Mucosa of descending colon (tissue), 3 donors: ENCODE measurements around the gene ZKSCAN5. TPM values are rescaled to one million over a fixed set of nuclear protein-coding genes. Genes with fewer than 3 reads are reported as not detected.

Experiments used
- ATAC-seq: fragments of 200-7000 bp; cut with Tn5 transposase; one replicate; pipeline ENCODE4 v1.9.1; 2020; ENCODE audit warnings: mild to moderate bottlenecking, moderate library complexity
- DNase-seq, 3 donors: peaks; one replicate each; pipeline ENCODE4 v3.0.0-alpha.2; 2020
- H3K36me3 ChIP-seq: fragments of 200-600 bp; one replicate; pipeline ENCODE4 v1.8.0; 2021; ENCODE audit warnings: low read depth, mild to moderate bottlenecking
- H3K4me1 ChIP-seq: fragments of 200-600 bp; one replicate; pipeline ENCODE4 v1.8.0; 2021; ENCODE audit warnings: low read depth, mild to moderate bottlenecking
- H3K4me3 ChIP-seq: fragments of 200-600 bp; one replicate; pipeline ENCODE4 v1.8.0; 2021; ENCODE audit warnings: mild to moderate bottlenecking
- H3K9me3 ChIP-seq: fragments of 200-600 bp; one replicate; pipeline ENCODE4 v1.8.0; 2021; ENCODE audit warnings: mild to moderate bottlenecking
- CTCF ChIP-seq: fragments of 200-600 bp; IDR thresholded peaks from one replicate; pipeline ENCODE4 v1.8.0; 2022; ENCODE audit warnings: antibody characterized with exemption, mild to moderate bottlenecking
- intact Hi-C, 2 donors: fragments of 100-400 bp; cut with DNase I in 1 of 2; cut with micrococcal nuclease in 1 of 2; formaldehyde crosslinking; loops; one replicate each; pipeline versions ENCODE4 v1.11.0 to v1.11.1; 2022; cut with DNase I, micrococcal nuclease
- total RNA-seq, 3 donors: library from RNA; stranded (reverse); fragmentation: NEBNext Ultra II Directional in 2 of 3; extraction: Animal tissue kit (Norgen Biotek cat#: 25700) in 2 of 3; gene quantifications; one replicate each; pipeline versions ENCODE4 v1.2.1 to v1.2.4, GENCODE V29; 2021 to 2023
- donor health status: DM: no; HTN: no; CAD: no; lungs with moderate emphysema.
- donor health status: DM: no; HTN: no; CAD: no.
- donor health status: DM: no; HTN: yes; CAD: no.

ZKSCAN5 gene
- total RNA-seq, 3 donors from 2014 or later = 5.9 to 10.0 (median 6.4) TPM

GRCh38 chr7:99557940-99558305 lies 53.5 kb downstream of the ZKSCAN5 start:
- Histone ChIP-seq H3K36me3 (no peaks in the 10 kb centered on the region), H3K9me3 (no peaks in the 10 kb centered on the region), H3K4me1 (peaks cover 20% of the 10 kb centered on the region), H3K4me3 (peak overlapping the region; percentile 90)
- DNase-seq (no peak), ATAC-seq (peak; percentile 67)
- intact Hi-C loops = no loop called here
- no peak for TF ChIP-seq CTCF

- ATAC-seq (peak; percentile 94), DNase-seq (peak; percentile 90 to 95 (median 95))
- Histone ChIP-seq H3K4me3 (peak within 1 kb of the TSS; percentile 90), H3K4me1 (peaks cover 20% of the 10 kb centered on the region), H3K36me3 (peaks cover 2% of the 10 kb centered on the region), H3K9me3 (no peaks in the 10 kb centered on the region)
- intact Hi-C loops = no loop called here
- TF ChIP-seq CTCF = no peak
These were observed 54.1 kb downstream of the ZKSCAN5 start, which contains the start of gene ZNF655 for GRCh38 chr7:99558306-99559174. Gene ZNF655, plus strand, starts transcription at chr7:99558642. Its CDS starts 1,918 bp downstream, at chr7:99560560.

- intact Hi-C loops = no loop called here
- TF ChIP-seq CTCF = no peak
- Histone ChIP-seq H3K9me3 (no peaks in the 10 kb centered on the region), H3K4me3 (peak overlapping the region; percentile 90), H3K36me3 (peaks cover 5% of the 10 kb centered on the region), H3K4me1 (peaks cover 20% of the 10 kb centered on the region)
- ATAC-seq (no peak), DNase-seq (no peak)
These were observed 54.9 kb downstream of the ZKSCAN5 start for GRCh38 chr7:99559175-99559915.

- Histone ChIP-seq H3K4me3 (no peak overlapping the region), H3K9me3 (no peaks in the 10 kb centered on the region), H3K36me3 (peaks cover 5% of the 10 kb centered on the region), H3K4me1 (peaks cover 20% of the 10 kb centered on the region)
- DNase-seq (no peak), ATAC-seq (no peak)
- intact Hi-C loops = no loop called here
- TF ChIP-seq CTCF = no peak
These were observed 56.6 kb downstream of the ZKSCAN5 start for GRCh38 chr7:99560834-99561736.

GRCh38 chr7:99561737-99562051 lies 57.2 kb downstream of the ZKSCAN5 start:
- peaks cover 16% of the 10 kb centered on the region for H3K4me1 ChIP-seq
- H3K4me3 ChIP-seq = no peak overlapping the region
- DNase-seq = no peak
- intact Hi-C loops = no loop called here
- ATAC-seq = no peak
- no peaks in the 10 kb centered on the region for H3K9me3 ChIP-seq
- no peak for TF ChIP-seq CTCF
- H3K36me3 ChIP-seq = peaks cover 5% of the 10 kb centered on the region
